Measurements from ENCODE around the gene RAB27B. TPM values are rescaled to one million over a fixed set of nuclear protein-coding genes. Genes with fewer than 3 reads are reported as not detected.

Gene RAB27B
- total and polyA plus RNA-seq, 3 experiments from 2014 or later: 0.15 to 1.2 (median 0.22) TPM

DNA sequence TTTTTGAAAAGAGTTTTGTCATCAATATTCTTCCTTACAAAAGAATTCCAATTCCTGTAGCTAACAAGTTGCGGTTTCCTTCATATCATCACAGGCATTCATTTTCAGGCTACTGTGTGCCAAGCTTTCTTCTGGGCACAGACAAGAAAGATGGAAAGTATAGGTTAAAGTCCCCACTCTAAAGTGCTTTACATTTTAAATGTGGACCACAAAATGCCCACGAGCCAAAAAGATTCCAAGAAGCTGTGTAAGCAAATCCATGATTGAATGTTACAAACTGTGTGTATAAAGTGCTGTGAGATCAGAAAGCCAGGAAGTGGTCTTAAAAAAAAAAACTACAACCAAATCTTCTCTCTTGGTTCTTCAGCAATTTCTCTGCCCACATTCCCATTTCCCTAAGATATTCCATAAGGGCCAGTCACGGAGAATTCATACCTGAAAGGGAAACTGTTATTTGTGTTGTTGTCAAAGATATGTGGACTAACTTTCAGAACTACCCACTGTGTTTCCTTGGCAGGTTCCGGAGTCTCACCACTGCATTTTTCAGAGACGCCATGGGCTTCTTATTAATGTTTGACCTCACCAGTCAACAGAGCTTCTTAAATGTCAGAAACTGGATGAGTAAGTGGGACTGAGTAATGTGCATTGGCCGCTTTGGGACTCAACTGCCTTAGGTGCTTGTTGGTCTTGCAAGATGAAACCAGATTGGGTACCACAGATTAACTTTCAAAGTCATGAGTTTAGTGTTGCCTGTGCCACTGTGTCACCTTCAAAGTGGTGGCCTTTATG is 55.7 kb downstream of the RAB27B start:
- ChIA-PET CTCF (no interaction called here), POLR2A (no interaction called here)
- no peak overlapping the region for H3K27ac ChIP-seq (ENCODE audit: low read depth, low read length)
- Mint-ChIP-seq H3K27me3 (no peaks in the 10 kb centered on the region), H3K36me3 (peaks cover 0 to 41% (median 4%) of the 10 kb centered on the region in 3 donors), H3K4me1 (no peaks in the 10 kb centered on the region), H3K4me3 (no peak overlapping the region), H3K9me3 (peaks cover 0 to 3% (median 0%) of the 10 kb centered on the region in 5 donors), H3K27ac (no peak overlapping the region)
- DNase-seq: no peak
- no peaks in the 10 kb centered on the region for H3K27me3 ChIP-seq (ENCODE audit: insufficient read depth, low read length, poor library complexity, severe bottlenecking)
- no peaks in the 10 kb centered on the region for H3K4me1 ChIP-seq (ENCODE audit: insufficient read depth, low read length)
- H3K36me3 ChIP-seq (ENCODE audit: insufficient read depth, low read length): no peaks in the 10 kb centered on the region
- H3K4me3 ChIP-seq (ENCODE audit: low read length): no peak overlapping the region
- no peaks in the 10 kb centered on the region for H3K9me3 ChIP-seq (ENCODE audit: low read length)

DNA sequence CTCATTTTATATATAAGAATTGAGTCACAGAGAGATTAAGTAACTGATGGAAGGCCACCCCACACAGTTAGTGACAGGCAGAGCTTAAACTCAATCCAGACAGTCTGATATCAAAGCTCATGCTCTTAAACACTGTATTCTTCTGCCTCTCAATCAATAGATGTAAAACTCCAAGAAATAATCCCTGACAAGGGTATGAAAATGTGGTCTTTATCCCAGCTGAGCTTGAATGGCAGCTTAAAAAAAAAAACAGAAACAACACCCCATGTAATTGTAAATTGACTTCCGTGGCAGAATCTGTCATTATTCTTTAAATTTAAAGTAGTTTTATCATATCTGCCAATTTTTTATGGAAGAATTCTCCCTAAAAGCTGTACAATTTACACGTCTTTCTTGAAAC is 60.1 kb downstream of the RAB27B start:
- POLR2A ChIA-PET: no interaction called here
- Mint-ChIP-seq H3K4me3 (no peak overlapping the region), H3K27ac (no peak overlapping the region), H3K9me3 (peaks cover 0 to 2% (median 0%) of the 10 kb centered on the region in 5 donors), H3K4me1 (no peaks in the 10 kb centered on the region), H3K27me3 (no peaks in the 10 kb centered on the region), H3K36me3 (peaks cover 0 to 27% (median 5%) of the 10 kb centered on the region in 3 donors)
- CTCF ChIA-PET: no interaction called here
- no peak for DNase-seq
- Histone ChIP-seq H3K36me3 (ENCODE audit: insufficient read depth, low read length) (no peaks in the 10 kb centered on the region), H3K4me3 (ENCODE audit: low read length) (no peak overlapping the region), H3K9me3 (ENCODE audit: low read length) (no peaks in the 10 kb centered on the region), H3K27ac (ENCODE audit: low read depth, low read length) (no peak overlapping the region), H3K4me1 (ENCODE audit: insufficient read depth, low read length) (no peaks in the 10 kb centered on the region), H3K27me3 (ENCODE audit: insufficient read depth, low read length, poor library complexity, severe bottlenecking) (no peaks in the 10 kb centered on the region)

DNA sequence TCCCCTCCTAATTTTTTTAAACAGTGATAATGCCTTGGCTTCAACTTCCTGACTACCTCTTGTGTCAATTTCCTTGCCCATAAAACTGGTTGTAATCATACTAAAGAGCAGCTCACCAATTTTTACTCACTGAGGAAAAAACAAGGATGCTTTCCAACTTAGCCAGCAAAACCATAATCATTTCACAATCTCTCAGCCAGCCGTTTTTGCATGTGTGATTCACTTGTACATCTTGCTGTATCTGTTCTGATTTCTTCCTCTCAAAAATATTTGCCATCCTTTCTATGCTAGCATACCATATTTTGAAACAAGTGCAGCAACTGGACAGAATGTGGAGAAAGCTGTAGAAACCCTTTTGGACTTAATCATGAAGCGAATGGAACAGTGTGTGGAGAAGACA is 60.7 kb downstream of the RAB27B start:
- no peaks in the 10 kb centered on the region for H3K36me3 ChIP-seq (ENCODE audit: insufficient read depth, low read length)
- H3K4me3 ChIP-seq (ENCODE audit: low read length): no peak overlapping the region
- no peak overlapping the region for H3K27ac ChIP-seq (ENCODE audit: low read depth, low read length)
- no peaks in the 10 kb centered on the region for H3K27me3 ChIP-seq (ENCODE audit: insufficient read depth, low read length, poor library complexity, severe bottlenecking)
- Mint-ChIP-seq H3K4me1 (no peaks in the 10 kb centered on the region), H3K27ac (no peak overlapping the region), H3K4me3 (no peak overlapping the region), H3K9me3 (peaks cover 0 to 2% (median 0%) of the 10 kb centered on the region in 5 donors), H3K27me3 (no peaks in the 10 kb centered on the region), H3K36me3 (peaks cover 0 to 23% (median 5%) of the 10 kb centered on the region in 3 donors)
- ChIA-PET POLR2A (no interaction called here), CTCF (no interaction called here)
- no peaks in the 10 kb centered on the region for H3K9me3 ChIP-seq (ENCODE audit: low read length)
- H3K4me1 ChIP-seq (ENCODE audit: insufficient read depth, low read length): no peaks in the 10 kb centered on the region
- no peak for DNase-seq

DNA sequence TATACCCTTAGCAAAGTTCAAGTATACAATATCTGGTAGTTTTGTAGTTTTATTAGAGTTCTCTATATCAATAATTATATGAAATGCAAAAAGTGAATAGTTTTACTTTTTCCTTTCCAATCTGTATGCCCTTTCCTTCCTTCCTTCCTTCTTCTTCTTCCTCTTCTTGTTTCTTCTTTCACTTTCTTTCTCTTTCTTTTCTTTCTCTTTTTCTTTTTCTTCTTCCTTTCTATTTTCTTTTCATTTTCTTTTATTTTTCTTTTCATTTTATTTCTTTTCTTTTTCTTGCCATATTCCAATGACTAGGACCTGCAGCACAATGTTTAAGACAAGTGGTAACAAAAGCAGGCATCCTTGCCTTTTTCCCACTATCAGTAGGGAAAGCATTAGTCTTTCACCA is 71.2 kb downstream of the RAB27B start:
- Mint-ChIP-seq H3K9me3 (peaks cover 0 to 2% (median 0%) of the 10 kb centered on the region in 5 donors), H3K4me1 (no peaks in the 10 kb centered on the region), H3K4me3 (no peak overlapping the region), H3K36me3 (no peaks in the 10 kb centered on the region), H3K27ac (no peak overlapping the region), H3K27me3 (no peaks in the 10 kb centered on the region)
- Histone ChIP-seq H3K36me3 (ENCODE audit: insufficient read depth, low read length) (no peaks in the 10 kb centered on the region), H3K9me3 (ENCODE audit: low read length) (no peaks in the 10 kb centered on the region), H3K4me3 (ENCODE audit: low read length) (no peak overlapping the region), H3K27me3 (ENCODE audit: insufficient read depth, low read length, poor library complexity, severe bottlenecking) (no peaks in the 10 kb centered on the region), H3K4me1 (ENCODE audit: insufficient read depth, low read length) (no peaks in the 10 kb centered on the region), H3K27ac (ENCODE audit: low read depth, low read length) (no peak overlapping the region)
- CTCF ChIA-PET: no interaction called here
- no peak for DNase-seq
- POLR2A ChIA-PET: no interaction called here

DNA sequence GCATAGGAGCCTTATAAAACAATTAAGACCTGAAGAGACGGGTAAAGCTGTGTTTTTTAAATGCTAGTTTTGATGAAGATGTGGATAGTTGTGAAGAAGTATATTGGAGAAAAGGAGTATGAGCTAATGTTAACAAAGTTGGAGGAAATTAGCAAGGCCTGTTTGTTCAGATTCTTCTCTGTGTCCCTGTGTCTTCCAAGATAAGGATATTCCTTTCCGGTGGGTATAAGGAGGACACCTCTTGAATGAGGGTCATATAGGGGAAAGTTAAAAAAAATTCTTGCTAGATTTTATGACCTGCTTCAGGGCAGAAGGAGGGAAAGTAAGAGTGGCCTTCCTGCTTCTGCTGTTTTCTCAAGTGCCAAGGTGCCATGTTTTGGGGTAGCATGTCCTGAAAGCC is 72.0 kb downstream of the RAB27B start:
- no peak overlapping the region for H3K27ac ChIP-seq (ENCODE audit: low read depth, low read length)
- ChIA-PET POLR2A (no interaction called here), CTCF (no interaction called here)
- Mint-ChIP-seq H3K4me3 (no peak overlapping the region), H3K27ac (no peak overlapping the region), H3K27me3 (no peaks in the 10 kb centered on the region), H3K4me1 (no peaks in the 10 kb centered on the region), H3K36me3 (no peaks in the 10 kb centered on the region), H3K9me3 (peaks cover 0 to 2% (median 0%) of the 10 kb centered on the region in 5 donors)
- H3K36me3 ChIP-seq (ENCODE audit: insufficient read depth, low read length): no peaks in the 10 kb centered on the region
- H3K4me1 ChIP-seq (ENCODE audit: insufficient read depth, low read length): no peaks in the 10 kb centered on the region
- no peak overlapping the region for H3K4me3 ChIP-seq (ENCODE audit: low read length)
- no peaks in the 10 kb centered on the region for H3K9me3 ChIP-seq (ENCODE audit: low read length)
- DNase-seq: no peak
- H3K27me3 ChIP-seq (ENCODE audit: insufficient read depth, low read length, poor library complexity, severe bottlenecking): no peaks in the 10 kb centered on the region

DNA sequence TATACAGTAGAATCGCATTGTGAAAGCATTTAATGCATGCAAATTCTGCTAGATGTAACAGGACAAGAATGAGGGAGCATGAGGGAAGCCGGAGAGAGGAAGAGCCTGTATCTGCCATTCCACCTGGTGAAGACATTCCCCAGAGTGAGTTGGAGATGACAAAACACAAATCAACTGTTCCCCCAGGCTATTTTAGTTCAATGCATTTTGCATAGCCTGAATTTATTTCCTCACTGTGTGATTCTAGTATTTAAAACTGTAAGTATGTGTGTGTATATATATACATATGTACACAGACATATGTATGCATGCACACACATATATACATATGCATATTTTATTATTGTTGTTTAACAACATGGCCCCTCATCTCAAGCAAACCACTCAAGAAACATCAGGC is 76.3 kb downstream of the RAB27B start:
- Mint-ChIP-seq H3K9me3 (peaks cover 0 to 2% (median 0%) of the 10 kb centered on the region in 5 donors), H3K4me3 (no peak overlapping the region), H3K27me3 (peaks cover 2 to 7% of the 10 kb centered on the region in 2 donors), H3K4me1 (no peaks in the 10 kb centered on the region), H3K36me3 (no peaks in the 10 kb centered on the region), H3K27ac (no peak overlapping the region)
- Histone ChIP-seq H3K9me3 (ENCODE audit: low read length) (no peaks in the 10 kb centered on the region), H3K36me3 (ENCODE audit: insufficient read depth, low read length) (no peaks in the 10 kb centered on the region), H3K27me3 (ENCODE audit: insufficient read depth, low read length, poor library complexity, severe bottlenecking) (no peaks in the 10 kb centered on the region), H3K4me3 (ENCODE audit: low read length) (no peak overlapping the region), H3K27ac (ENCODE audit: low read depth, low read length) (no peak overlapping the region), H3K4me1 (ENCODE audit: insufficient read depth, low read length) (no peaks in the 10 kb centered on the region)
- DNase-seq: no peak
- ChIA-PET CTCF (no interaction called here), POLR2A (no interaction called here)

DNA sequence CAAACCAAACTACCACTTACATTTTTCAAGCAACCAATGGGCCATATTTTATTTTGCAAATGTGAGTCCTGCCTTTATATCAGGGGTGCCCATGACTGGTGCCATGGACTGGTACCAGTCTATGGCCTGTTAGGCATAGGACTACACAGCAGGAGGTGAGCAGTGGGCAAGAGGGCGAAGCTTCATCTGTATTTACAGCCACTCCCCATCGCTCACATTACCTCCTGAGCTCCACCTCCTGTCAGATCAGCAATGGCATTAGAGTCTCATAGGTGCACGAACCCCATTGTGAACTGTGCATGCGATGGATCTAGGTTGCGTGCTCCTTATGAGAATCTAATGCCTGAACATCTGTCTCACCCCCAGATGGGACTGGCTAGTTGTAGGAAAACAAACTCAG is 77.4 kb downstream of the RAB27B start:
- Histone ChIP-seq H3K36me3 (ENCODE audit: insufficient read depth, low read length) (no peaks in the 10 kb centered on the region), H3K4me1 (ENCODE audit: insufficient read depth, low read length) (no peaks in the 10 kb centered on the region), H3K27ac (ENCODE audit: low read depth, low read length) (no peak overlapping the region), H3K27me3 (ENCODE audit: insufficient read depth, low read length, poor library complexity, severe bottlenecking) (no peaks in the 10 kb centered on the region), H3K9me3 (ENCODE audit: low read length) (no peaks in the 10 kb centered on the region), H3K4me3 (ENCODE audit: low read length) (no peak overlapping the region)
- peaks cover 0 to 2% (median 0%) of the 10 kb centered on the region in 5 donors for H3K9me3 Mint-ChIP-seq
- no peaks in the 10 kb centered on the region for H3K36me3 Mint-ChIP-seq
- no peak for DNase-seq
- H3K27ac Mint-ChIP-seq: no peak overlapping the region
- no peaks in the 10 kb centered on the region for H3K4me1 Mint-ChIP-seq
- POLR2A ChIA-PET: no interaction called here
- no peak overlapping the region for H3K4me3 Mint-ChIP-seq
- H3K27me3 Mint-ChIP-seq: peaks cover 2 to 7% of the 10 kb centered on the region in 2 donors
- CTCF ChIA-PET: no interaction called here

DNA sequence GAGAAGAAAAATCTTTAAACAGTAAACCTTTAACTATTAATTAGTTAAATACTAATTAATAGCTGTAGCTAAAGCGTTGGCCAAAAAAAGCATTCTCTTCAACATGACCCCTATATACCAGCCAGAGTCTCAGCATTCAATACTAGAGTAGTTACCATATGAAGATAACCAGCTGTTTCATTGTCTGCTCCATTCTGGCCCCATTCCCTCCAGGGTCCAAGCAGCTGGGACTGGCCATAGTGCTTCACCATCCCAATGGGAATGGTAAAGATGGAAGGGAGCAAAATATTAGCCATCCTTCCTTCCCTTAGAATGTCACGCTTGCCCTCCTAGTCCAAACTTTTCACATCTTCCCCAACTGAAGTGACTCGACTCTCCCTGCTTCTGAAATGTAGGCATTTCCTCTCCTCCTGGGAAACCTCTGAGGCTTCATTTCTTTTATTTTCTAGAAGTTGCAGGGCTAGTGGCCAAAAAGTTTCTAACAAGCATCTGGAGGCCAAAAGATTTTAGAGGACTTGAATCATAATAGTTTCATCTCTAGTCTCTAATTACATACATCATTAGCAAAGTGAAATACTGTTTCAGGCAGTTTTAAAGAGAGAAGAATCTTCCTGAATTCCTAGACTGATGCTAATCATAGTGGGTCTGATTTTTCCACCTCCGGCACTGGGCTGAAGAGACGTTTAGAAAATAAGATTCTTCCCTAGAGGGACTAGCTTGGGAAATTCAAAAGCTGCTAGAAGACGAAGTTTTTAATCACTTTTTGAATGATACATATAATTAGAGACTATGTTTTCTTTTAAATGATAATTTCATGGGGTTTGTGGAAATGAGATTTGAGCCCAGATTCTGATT is 78.3 kb downstream of the RAB27B start:
- POLR2A ChIA-PET: no interaction called here
- Histone ChIP-seq H3K36me3 (ENCODE audit: insufficient read depth, low read length) (no peaks in the 10 kb centered on the region), H3K4me1 (ENCODE audit: insufficient read depth, low read length) (no peaks in the 10 kb centered on the region), H3K4me3 (ENCODE audit: low read length) (no peak overlapping the region), H3K27ac (ENCODE audit: low read depth, low read length) (no peak overlapping the region), H3K9me3 (ENCODE audit: low read length) (no peaks in the 10 kb centered on the region), H3K27me3 (ENCODE audit: insufficient read depth, low read length, poor library complexity, severe bottlenecking) (no peaks in the 10 kb centered on the region)
- Mint-ChIP-seq H3K9me3 (peaks cover 0 to 2% (median 0%) of the 10 kb centered on the region in 5 donors), H3K27ac (no peak overlapping the region), H3K4me1 (no peaks in the 10 kb centered on the region), H3K4me3 (no peak overlapping the region), H3K36me3 (no peaks in the 10 kb centered on the region), H3K27me3 (peaks cover 2 to 10% of the 10 kb centered on the region in 2 donors)
- CTCF ChIA-PET: no interaction called here
- no peak for DNase-seq

Measured in CD8-positive, alpha-beta memory T cell (primary cell).